ENCODE data around the gene PTPRJ.

Gene PTPRJ

DNA sequence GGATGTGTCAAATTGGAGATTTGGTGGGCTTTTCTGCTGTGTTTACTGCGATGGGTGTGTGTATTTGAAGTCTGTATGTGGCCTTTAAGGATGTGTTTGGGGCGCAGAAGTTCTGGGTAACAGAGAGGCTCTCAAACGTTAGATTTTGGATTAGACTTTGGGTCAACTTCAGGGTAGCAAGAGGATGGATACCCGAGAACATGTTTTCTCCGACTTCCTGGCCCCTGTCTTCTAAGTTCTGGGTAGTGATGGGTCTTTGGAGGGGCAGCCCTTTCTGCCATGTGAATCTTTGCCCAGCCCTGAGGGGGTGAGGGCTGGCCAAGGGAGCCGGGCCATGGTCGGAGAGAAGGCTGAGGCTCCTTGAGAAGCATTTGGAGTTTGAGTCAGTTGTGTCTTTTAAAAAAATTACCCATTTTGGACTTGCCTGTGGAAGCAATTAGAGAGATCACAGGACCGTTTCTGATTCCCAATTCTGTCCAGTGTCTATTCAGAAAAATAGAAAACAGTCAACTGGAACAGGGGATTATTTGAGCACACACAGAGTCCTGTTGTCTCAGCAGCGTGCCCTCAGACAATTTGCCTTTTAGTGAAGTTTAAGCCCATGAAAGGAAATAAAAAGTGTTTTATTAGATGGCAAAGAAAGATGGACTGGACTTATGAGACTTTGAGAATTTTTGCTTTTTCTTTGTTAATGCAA is 114.4 kb downstream of the PTPRJ start:
- DNase-seq (ENCODE audit: low read depth), result no peak

DNA sequence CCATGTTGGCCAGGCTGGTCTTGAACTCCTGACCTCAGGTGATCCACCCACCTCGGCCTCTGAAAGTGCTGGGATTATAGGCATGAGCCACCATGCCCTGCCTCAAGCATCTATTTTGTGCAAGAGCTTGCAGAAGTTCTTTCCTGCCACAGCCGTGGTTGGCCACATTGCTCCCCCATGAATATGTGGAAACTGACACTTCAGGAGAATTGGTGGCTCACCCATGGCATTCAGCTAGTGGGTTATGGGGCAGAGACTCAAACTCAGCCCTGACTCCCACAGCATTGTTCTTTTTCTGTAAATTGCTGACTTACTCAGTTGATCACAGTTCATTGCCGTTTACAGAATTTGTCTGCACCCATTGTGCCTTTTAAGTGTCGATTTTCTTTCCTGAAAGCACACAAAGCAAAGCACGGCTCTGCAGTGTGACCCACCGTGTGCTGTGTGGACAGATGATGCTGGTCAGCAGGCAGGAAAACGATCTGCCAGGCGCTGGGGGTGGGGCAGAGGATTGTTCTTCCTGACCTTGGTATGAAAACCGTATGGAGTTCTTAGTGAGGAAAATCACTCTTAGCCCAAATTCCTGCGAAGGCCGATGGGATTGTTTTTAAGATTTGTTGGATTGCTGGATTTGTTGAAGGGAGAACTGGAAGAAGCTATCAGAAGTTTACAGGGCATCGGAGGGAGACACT is 115.6 kb downstream of the PTPRJ start:
- DNase-seq (ENCODE audit: low read depth), result no peak

DNA sequence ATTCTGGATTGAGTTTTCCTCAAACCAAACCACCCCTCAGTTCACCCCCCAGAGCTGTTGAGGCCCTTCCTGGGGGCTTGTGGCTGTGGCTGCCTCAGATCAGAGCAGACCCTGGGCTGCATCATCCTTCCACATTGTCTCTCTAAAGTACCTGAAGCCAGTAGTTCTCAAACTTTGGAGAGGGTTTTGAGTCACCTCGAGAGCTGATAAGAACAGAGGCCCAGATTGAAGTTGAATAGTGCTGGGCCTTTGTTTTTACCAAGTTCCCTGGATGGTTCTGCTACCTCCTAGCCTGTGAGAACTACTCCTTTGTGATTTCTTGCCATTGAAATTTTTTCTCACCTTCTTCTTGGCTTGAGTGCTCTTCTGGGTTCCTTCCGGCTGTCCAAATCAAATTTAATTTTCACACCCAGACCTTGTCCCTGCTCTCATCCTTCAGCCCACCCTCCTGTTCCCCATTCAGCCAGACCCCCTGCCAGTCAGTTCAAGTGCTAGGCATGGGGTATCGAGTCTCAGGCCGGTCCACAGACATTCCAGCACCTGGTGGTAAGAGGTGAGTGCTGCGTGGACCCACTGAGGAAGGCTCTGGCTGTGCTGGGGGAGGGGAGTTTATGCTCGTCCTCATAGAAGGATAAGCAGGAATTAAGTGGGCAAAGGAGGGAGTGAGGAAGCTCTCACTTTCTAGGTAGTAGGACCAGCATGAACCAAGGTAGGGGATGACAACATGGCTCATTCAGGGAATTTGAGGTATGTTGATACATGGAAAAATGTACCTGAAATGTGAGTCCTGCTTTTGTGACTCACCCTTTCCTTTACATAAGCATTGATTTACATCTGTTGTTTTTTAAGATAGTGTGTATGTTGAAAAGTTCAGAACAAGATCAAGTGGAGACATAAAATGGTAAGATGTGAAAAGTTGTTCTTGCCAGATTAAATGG is 116.5 kb downstream of the PTPRJ start:
- DNase-seq (ENCODE audit: low read depth), result no peak

DNA sequence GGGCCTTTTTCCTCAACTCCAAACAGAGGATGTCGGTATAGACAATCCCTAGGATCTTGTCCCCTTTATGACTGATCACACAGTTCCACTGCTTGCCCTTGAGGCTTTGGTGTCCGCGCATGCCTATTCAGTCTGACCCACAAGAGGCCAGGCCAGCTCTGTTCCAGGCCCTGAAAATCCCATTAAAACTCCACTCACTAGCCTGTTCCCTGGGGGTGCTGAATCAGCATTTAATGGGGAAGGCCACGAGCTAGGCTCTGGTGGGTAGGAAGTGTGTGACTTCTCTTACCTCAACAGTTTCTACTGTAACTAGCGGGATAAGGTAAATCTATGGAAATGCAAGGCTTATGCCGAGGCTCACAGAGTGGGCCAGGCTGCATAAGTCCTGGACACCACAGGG is 117.7 kb downstream of the PTPRJ start:
- DNase-seq (ENCODE audit: low read depth), result no peak

DNA sequence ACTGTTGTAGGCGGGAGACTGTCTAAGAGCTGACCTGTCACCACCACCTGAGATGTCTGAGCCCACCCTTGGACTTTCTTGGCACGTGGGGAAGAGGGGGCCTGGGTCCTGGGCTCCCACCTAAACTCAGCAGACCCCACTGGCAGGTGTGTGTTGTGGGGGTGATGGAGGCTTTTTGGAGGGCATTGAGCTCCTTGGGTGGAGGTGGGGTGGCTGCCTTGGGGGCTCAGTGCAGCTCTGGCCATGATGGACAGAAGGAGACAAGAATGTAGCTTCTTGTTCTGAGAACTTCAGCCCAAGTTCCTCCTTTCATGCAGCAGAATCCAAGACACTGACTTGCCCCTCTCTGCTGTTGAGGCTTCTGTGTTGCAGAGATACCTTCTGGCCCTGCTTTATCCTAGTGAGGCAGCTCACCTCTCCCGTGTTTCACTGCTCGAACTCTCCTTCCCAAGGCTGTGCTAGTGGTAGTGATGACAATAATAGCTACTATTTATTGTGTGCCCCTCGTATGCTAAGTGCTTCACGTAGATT is 119.6 kb downstream of the PTPRJ start:
- DNase-seq (ENCODE audit: low read depth), result no peak

DNA sequence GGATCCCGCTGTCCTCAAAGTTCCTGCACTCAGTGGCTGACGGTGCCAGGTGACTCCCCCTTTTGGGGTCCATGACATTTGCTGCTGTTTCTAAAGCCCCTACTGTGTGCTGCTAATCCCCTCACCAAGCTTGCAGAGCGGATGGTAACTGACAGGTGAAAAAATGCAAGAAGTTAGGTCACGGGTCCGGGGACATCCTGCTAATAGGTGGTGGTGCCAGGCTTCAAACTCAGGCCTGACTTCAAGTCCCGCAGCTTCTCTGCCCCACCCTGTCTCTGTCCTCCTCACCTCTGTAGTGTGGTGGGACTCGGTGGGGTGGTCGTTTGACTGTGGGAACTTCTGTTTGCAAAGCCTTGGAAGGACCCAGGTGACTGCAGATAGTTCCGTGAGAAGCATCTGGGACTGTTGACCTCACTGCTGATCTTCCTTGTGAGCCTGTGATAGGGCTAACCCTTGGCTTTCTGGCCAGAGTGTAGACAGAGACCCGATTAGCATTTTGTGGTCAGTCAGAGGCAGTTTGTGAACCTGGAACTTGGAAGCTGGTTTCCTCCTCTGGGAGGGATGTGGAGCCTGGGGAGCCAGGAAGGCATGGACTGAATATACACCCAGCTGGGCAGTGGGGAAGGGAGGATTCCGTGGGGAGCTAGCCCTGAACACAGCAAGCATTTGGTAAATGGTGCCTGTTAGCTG is 120.8 kb downstream of the PTPRJ start:
- no peak for DNase-seq (ENCODE audit: low read depth)

DNA sequence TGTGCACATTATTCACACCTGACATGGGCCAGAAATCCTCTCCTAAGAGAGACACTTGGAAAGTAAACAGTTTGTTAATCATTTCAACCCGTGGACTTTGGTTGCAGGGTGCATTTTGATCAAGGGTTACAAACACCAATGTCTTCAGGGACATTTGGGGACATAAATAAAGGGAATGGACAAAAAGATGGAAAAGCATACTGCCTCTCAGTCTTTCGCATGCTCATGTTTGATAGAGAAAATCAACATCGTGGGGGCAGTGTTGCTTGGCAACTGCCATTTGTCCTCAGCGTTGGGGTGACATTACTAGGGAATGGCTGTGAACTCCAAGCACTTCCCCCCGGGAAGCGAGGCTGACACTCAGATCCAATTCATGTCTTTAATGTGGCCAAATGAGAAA is 121.6 kb downstream of the PTPRJ start:
- DNase-seq (ENCODE audit: low read depth), result no peak

DNA sequence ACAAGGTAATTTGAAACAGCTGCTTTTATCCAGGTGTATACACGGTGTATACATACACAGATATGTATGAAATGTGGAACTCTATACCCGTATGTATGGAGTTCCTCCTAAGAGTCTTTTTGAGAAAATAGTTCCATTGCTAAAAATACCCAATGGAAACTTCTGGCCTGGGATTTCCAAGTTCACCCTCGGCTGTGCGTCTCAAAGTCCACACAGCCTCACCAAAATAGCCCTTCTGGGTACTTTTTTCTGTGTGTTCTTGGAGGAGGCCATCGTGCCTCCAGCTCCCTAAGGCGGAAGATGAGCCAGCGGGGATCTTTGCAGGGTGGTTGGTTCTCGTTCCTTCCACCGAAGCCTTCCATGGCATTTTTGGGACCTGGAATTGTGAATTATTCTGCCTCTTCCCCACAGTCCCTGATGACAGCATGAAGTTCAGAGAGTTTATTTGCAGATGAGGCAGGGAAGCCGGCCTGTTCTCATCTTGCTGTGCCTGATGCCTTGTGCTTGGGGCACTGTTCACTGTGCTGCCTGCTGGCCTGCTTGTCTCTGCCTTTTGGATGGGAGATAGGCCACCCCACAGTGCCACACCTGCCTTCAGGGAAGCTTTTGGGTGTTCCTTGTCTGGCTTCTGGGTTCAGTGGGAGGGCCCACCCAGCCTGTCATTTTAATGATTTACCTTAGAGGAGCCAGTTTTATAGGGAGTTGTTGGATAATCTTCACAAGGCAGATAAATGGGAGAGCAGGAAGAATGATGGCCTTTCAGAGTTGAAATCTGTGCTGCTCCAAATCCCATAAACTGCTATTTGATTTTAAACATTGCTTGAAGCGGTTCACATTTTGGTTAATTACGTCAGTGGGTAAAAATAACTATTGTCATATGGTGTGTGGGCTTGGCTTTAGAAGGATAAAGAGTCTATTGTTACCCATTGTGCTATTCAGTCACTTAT is 123.5 kb downstream of the PTPRJ start:
- DNase-seq (ENCODE audit: low read depth), result no peak

DNA sequence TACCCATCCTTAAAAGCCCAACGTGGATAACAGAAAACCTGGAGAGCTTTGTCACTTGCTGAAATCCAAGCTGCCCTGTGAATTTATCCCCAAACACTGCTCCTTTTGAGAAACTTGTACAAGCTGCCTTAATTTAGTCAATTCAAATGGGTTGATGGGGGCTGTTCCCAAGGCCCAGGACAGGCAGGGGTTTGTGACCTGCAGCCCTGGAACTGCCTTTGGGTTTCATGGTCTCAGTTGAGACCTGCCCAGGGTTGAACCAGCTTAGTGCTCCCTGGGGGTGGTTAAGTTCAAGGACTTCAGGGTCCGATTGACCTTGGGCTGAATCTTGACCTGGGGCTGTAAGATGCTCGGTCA is 124.2 kb downstream of the PTPRJ start:
- DNase-seq (ENCODE audit: low read depth), result no peak

DNA sequence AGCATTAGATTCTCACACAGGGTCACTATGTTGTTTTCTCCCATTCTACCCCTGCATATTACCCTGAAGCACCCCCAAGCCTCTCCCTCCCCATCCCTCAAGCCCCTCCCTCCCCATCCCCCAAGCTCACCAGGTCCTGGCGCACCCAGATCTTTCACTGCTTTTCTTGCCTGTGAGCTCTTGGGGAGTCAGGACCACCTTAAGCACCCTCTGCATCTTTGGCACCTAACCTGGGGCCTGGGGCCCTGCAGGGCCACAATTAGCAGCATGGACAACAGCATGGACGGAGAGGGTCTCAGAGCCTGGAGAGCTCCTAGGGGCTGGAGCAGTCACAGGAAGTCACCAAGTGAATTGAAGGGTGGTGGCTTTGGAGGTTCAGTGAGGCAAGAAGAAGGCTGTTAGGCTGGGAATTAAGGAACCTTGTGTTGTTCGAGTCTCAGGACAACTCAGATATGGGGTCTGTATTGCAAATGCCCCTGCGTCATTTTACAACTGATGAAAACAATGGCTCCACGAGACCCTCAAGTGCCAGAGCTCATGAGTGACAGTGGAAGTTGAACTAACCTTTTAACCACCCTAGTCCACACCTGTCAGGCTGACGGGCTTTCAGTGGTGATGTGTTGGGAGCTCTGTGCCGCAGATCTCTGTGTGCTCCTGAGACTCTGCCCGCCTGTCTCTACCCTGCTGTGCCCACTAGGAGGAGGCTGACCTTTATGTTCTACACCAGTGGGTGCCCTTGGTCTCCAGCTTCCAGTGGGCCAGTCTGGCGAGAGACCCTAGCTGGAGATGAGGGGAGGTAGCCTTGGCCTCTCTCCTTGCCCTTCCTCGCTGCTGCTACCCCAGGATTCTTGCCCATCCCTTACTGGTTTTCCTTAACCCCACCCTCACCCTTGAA is 125.0 kb downstream of the PTPRJ start:
- no peak for DNase-seq (ENCODE audit: low read depth)

DNA sequence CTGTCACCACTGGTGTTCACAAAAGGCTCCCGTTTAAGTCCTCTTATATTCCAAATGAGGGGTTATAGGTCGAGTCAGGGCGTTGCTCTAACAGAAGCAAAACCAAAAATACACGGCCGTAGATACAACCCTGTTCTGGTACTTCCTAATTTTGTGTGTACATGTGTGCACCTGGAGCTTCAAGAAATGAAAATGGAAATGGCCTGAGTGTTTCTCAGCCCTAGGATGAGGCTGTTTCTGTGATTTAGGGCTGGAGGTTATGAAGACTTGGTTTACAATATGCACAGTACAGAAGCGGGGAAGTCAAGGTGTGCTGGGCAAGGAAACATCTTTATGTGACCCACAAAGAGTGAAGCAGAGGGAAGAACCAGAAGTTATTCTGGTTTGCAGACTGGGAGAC is 125.8 kb downstream of the PTPRJ start:
- no peak for DNase-seq (ENCODE audit: low read depth)

DNA sequence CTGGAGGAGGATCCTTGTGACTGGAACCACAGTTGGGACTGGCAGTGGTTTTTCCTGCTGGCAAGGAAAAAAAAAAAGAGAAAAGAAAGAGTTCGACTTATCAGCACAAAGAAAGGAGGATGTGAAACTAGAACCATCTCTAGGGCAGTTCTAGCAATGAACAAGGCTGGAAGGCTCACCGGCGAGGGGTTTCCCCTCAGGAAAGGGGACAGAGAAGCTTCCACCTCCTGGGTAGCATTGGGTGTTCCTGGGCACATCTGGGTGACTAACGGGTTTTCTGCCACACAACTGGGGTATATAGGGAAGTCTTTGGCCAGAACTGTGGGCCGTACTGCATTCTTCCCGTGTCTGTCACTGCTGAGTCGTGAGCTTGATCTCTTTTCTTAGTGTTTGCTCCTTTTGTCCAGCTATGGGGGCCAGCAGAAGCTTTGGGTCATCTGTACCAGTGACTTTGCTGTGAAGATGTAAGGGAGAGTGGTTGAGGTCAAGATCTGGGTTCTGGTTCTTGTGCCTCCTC is 126.9 kb downstream of the PTPRJ start:
- DNase-seq (ENCODE audit: low read depth), result no peak

DNA sequence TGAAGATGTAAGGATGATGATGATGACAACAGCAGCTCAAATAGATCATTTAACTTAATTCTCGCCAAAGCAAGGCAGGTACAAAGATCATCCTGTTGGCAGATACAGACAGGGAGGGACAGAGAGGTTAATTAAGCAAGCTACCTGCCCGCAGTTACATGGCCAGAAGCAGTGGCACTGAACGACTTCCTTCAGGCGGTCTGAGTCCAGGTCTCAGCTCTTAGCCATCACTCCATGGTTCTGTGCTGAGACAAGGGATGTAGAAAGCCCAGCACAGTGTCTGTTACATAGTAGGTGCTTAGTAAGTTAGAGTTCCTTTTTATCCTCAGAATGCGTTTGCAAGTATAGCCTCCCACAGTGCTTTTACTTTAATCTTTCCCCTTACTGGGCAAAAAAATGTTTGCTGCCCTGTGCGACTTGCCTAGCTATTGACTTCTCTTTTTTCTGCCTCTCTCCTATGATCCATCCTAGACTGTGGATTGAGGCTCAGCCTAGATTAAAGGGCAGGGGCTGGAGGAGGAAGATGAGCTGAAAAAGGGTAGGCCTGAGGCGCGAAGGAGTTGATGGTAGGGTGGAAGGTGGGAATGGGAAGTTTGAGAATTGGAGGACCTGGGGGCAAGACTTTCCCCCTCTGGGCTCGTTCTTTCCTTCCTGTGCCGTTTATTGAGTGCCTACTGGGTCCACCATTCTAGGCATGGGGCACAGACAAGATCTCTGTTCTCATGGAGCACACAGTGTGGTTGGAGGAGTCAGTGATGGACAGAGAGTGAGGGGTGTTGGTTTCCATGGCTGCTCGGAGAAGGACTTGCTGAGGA is 128.1 kb downstream of the PTPRJ start:
- no peak for DNase-seq (ENCODE audit: low read depth)

DNA sequence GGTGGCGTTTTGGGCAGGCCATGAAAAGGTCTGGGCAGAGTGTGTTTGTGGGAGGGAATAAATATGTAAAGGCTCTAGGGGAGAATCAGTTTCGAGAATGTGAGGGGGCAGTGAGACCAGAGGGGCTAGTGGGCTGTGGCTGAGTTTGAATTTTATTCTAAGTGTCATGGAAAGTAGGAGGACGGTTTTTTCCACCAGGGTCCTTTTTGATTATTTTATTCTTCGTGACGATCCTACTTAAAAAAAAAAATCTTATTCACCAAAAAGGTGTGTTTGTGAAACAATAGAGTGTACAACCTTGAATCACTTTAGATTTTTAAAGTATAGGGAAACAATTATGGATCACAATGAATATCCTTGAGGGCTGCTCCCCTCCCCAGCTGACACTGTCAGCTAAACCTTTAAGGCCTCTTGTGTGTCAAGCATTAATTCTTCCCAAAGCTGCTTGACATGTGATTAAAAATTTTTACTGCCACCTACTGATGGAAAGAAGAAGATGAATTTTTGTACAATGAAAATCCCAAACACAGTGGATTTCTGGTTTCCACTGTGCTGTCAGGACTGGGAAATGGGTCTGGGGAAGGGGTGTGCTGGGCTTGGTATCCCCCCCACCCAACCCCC is 128.8 kb downstream of the PTPRJ start:
- DNase-seq (ENCODE audit: low read depth), result no peak

DNA sequence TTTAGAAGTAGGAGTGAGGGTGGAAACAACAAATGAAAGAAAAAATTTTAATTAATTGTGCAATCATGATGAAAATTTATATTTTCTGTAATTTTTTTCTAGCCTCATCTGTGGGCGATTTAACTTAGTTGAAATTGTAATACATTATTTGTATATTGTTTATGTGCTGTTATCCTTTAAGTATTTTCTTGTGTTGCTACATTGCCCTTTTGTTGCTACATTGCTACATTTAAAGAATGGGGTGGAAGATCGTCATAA is 130.1 kb downstream of the PTPRJ start:
- no peak for DNase-seq (ENCODE audit: low read depth)

DNA sequence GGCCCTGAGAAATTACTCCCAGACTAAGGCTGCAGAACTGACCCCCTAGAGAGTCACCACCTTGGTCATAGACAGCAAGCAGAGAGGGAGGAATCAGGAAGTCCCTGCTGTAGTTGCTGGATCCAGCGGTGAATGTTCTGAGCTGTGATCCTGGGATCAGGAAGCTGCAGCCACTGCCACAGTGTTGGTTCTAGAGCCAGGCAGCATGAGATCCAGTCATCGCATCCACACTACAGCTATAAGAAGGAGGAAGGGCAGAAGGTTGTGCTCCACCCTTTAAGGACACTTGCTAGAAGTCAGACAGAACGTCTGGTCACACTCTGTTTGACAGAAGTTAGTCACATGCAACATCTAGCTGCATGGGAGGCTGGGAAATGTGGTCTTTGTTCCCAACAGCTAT is 131.5 kb downstream of the PTPRJ start:
- DNase-seq (ENCODE audit: low read depth), result no peak

DNA sequence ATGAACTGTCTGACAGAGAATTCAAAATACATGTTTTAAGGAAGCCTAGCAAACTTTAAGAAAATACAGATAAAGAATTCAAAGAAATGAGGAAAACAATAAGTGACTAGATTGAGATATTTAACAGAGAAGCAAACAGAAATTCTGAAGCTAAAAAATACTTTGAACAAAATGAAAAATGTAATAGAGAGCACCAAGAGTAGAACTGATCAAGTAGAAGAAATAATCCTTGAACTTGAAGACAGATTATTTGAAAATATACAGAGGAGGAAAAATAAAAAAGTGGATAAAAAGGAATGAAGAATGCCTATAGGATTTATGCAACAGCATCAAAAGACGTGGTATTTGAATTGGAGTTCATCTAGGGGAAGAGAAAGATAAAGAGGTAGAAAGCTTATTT is 134.4 kb downstream of the PTPRJ start:
- no peak for DNase-seq (ENCODE audit: low read depth)

DNA sequence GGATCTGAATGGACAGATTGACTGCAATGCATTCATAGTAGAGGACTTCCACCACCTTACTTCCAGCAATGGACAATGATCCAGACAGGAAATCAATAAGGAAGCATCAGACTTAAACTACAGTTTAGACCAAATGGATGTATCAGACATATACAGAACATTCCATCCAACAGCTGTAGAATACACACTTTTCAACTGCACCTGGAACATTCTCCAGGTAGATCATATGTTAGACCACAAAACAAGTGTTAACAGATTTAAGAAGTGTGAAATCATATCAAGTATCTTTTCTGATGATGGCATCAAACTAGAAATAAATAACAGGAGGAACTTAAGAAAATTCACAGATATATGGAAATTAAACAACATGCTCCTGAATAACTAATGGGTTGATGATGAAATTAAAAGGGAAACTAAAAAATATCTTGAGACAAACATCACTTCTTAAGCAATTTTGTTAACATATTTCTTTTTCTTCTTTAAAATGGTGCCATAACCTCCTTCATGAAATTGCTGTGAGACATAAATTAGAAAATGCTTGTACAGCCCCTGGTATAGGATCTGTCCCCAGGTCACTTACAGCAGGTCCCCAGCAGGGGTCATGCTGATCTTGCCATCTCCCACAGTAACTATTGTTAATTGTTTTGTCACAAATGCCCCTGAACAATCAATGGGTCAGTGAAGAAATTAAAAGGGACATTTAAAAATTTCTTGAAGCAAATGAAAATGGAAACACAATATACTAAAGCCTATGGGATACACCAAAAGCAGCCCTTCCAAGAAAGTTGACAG is 136.3 kb downstream of the PTPRJ start:
- no peak for DNase-seq (ENCODE audit: low read depth)

All from T-helper 22 cell (primary cell).